Cerebellar cortex (tissue), 1 donor: ENCODE data around the gene MEGF11.
A peak's percentile ranks its signal among the peaks of the same experiment; 100 is the strongest.

Experiments used
- DNase-seq: peaks from one replicate; pipeline ENCODE4 v3.0.0-alpha.2; 2015; ENCODE audit warnings: low spot score

MEGF11 gene

DNA sequence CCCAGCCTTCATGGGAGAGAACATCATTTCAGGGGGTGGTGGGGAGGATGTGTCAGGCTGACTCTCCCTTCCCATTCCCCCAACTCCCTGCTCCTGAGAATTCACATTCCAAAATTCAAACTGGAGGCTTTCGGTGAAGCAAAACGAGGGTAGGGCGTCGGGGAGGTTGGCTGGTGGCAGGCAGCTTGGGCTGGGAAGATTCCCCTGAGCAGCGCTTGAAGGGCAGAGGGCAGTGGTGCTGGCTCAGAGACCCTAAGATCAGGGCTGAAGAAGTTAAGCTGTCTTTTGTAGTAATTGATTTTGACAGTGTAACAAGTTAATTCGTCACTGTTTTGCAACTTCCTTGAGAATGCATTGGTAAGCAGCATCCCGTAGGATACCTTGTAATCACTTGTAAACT, 196.5 kb downstream of the MEGF11 start:
- DNase-seq, result no peak

DNA sequence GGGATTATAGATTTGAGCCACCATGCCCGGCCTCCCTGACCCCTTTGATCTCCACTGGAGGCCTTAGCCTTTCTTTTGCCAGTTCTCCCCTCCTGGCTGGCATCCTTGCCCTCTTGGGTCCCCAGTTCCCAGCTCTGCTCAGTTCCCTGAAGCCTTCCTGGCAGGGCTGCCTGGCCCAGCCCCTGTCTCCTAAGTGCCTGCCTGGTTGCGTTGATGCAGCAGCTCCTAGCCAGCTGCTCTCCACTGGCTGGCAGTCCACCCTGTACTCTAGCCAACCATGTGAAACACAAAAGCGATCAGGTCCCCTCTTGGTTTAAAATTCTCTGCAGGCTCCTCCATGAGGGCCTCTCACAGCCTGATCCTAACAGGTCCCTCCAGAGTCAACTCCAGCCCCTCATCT, 199.6 kb downstream of the MEGF11 start:
- DNase-seq, result no peak

DNA sequence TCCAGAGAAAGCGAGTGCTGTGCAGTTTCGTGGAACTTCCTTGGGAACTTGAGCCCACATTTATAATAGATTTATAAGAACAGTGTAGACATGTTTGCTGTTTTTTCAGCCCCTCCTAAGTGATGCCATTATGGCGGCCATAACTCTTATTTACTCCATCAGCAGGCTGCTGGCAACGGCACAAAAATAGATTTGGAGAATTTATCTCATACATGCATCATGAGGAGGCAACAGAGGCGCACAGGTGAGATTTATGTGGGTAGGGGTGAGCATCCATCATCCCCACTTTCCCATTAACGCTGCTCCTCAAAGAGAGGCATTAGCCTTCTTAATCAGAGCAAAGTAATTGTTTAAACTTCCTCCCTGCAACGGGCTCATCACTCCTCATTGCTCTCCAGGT, 201.7 kb downstream of the MEGF11 start:
- no peak for DNase-seq

DNA sequence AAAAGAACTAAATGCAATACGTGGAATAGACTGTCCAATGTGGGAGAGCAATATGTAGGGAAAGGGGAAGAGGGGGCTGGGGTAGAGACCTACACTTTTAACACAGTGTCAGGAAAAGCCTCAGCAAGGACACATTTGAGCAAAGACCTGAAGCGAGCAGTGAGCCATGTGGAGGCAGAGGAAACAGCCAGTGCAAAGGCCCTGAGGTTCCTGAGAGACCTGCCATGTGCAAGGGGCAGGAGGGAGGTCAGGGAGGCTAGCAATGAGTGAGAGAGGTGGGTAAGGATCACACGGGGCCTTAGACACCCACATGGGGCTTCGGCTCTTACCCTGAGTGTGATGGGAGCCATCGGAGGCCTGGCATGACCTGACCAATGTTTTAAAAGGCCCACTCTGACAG, 203.3 kb downstream of the MEGF11 start:
- DNase-seq, result no peak

DNA sequence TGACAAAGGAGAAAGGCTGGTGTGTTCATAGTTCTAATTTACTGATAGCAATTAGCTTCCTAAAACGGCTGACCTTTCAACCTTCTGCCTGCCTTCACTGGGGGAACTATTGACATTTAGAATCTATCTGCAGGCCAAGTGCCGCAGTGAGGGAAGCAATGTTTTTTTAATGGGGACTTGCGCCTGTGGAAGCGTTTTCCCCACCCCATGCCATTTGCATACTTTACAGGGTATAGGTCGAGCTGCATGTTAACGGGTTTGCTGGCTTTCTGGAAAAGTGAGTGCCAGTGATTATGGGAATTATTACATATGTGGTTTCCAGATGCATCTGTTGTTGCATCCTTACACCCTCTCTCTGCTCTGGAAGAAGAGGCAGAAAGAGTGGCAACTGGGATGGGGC, 204.2 kb downstream of the MEGF11 start:
- DNase-seq, result no peak

DNA sequence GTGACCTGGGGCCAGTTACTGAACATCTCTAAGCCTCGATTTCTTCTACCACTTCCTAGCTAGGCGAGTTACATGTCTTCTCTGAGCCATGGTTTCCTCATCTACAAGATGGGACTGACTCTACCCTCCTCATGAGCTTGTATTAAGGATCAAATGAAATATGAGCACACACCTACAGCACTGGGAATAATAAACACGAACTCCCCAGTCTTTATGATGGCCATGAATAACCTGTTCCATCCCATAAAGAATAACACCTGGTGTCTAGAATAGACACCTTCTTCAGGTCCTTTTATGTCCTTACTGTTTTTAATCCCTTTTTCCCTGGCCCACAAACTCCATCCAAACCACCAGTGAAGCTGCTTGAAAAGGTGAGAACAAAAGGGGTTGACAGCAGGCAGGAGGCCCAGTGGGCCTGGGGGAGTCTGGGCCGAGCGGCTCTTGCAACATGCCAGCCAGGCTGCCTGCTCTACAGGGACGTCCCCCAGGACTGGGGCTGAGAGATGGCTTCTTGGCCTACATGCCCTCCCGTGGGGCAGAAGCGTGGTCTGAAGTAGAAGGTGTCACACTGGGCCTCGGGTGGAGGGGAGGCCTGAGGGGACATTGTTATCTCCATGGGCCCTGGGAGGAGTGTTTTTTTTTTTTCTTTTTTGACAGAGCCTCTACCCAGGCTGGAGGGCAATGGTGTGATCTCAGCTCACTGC, 206.1 kb downstream of the MEGF11 start:
- no peak for DNase-seq

DNA sequence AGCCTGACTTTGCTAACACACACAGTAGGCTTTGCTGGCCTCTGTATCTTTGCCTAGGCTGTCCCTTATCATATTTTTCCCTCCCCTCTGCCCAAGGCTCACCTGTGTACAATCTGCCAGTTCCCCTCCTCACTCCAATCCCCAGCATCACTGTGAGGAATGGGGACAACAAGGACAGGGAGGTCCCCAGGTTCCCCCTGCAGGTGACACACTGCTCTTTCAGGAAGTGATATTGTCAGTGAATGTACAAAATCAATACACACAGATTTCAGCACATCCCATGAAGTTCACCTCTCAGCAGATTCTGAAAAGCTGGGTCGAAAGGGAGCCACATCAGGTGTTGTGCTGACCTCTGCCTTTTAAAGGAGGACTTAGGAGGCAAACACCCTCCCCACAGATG, 206.8 kb downstream of the MEGF11 start:
- peak; percentile 33 for DNase-seq

DNA sequence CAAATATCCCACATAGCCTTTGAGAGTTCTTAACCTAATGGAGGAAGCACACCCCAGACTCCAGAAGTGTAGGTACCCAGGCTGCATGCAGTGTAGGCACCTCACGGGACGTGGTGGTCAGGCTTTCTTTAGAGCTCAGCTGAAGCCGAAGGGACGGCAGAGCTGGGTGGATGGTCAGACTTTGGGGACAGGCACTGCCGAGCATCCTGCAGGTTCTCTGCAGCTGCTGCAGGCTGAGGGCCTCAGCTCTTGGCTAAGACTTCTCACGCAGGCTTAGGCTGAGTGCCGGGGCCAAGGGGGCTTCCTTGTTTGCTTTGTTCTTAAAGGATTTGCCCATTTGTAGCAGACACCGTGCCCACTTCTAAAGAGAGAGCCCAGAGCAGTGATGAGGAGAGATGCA, 207.2 kb downstream of the MEGF11 start:
- no peak for DNase-seq

DNA sequence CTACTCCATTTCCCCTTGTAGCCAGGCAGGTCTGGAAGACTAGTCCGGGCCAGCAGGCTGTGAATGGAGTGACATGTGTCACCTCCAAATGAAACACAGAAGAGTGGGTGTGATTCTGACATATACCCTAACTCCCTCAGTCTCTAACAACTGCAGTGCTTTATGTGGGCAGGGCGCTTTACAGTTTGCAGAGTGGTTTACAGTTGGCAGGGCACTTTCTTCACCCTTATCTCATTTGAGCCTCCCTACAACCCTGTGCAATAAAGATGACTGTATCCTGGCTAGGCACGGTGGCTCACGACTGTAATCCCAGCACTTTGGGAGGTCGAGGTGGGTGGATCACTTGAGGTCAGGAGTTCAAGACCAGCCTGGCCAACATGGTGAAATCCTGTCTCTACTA, 208.0 kb downstream of the MEGF11 start:
- DNase-seq, result no peak

DNA sequence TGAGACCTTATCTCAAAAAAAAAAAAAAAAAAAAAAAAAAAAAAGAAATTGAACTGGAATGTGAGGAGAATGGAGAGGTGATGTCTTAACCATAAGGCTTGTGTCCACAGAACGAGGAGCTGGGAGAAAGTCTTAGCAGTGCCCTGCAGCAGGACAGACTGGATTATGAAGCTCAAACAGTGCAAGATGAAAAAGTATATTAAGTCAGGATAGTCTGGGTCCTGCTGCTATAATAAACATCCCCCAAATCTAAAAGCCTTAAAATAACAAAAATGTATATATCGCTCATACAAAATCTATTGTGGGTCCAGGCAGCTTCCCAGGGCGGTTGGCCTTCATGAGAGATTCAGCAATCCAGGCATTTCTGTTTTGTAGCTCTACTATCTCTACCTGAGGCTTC, 208.7 kb downstream of the MEGF11 start:
- no peak for DNase-seq

DNA sequence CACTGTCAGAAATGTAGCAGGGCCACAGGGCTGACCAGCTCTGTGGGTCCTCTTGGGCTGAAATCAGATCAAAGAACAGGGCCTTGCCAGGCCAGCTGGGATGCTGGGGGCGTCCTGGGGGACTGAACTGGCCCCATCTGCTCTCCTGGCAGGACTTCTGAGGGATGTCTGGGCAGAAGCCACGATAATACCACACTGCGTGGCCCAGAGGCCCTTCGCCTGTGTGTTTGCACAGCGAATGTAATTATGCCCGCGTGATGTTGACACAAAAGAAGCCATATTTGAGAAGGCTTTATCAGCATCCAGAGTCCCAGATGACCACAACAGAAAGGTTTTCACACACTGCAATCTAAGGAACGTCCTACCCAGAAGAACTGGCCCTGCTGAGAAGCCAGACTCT, 210.3 kb downstream of the MEGF11 start:
- peak; percentile 79 for DNase-seq

DNA sequence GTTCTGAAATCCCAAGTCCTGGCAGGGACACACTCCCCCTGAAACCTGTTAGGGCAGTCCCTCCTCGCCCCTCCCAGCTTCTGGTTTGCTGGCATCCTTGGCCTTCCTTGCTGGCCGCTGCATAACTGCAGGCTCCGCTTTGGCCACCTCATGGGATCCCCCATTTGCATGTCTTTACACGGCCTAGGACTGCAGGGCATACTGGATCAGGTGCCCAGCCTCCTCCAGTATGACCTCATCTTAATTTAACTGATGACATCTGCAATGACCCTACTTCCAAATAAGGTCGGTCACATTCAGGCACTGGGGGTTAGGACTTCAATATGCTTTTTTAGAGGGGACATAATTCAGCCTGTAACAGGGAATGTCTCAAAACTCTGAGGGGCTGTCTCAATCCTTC, 210.9 kb downstream of the MEGF11 start:
- DNase-seq, result no peak

DNA sequence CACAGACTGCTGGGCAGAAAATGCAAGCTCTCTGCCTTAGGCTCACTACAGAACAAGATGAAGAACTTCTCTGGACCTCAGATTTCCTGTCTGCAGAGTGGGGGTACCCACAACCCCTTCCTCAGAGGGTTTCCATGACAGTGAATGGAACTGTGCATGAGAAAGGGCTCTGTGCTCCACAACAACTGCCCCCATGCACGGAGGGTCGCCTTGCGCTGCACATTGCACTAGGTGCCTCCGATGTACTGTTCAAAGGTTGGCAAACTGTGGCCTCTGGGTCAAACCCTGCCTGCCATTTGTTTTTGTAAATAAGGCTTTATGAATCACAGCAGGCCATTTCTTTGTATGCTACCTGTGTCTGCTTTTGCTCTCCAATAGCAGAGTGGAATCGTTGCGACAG, 212.3 kb downstream of the MEGF11 start:
- no peak for DNase-seq

DNA sequence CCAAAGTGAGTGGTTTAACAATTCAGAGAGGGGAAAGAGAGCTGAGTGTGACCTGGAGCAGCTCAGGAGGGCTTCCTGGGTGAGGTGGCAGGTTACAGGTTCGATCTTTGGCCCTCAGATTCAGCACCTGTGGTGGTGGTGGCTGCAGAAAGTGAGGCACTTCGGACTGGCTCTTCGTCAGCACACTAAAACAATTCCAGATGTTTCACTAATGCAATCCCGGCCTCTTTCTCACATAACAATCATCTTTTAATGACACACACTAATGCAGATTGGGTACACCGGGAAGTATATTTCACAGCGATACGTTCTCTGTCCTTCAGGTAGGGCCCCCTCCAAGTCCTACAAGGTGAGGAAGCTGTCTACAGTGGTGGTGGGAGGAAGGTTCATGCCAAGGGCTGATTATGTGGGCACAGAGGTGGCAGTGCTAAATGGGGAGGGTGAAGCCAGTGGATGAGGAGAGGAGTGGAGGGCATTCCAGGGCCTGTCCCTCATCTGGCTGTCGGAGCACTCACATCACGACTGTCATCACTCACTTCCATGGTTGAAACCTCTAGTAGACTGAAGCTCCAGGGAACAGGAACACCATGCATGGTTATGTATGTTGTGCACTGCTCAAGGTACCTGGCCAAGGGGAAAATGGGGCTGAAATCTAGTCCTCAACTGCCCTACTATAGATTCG, 213.2 kb downstream of the MEGF11 start:
- DNase-seq, result no peak

DNA sequence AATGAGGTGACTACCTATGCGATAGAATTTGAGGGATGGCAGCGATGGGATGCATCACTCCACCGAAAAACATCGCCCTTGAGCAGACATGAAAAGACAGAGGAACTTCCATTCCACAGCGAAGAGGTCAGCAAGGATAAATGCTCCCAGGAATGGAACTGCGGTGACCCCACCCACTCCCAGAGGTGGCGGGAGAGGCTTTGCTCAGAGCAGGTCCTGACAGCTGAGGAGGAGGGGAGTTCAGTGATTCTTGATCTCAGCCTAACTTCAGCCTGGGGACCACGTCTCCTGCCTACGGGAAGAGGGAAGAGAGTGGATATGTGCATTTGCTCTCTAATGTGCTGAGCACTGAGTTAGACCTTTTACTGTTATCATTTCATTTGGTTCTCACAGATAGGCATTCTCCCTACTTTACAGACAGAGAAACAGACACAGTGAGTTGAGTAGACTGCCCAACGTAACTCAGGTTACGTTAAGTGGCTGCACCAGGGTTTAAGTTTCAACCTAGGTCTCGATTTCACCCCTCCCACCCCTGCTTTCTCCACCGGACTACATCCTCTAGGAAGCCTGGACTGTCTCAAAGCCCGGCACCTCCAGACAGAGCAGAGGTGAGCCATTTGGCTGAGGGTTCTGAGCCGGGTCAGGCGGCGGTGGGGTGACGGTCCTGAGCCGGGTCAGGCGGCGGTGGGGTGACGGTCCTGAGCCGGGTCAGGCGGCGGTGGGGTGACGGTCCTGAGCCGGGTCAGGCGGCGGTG, 214.3 kb downstream of the MEGF11 start:
- no peak for DNase-seq

DNA sequence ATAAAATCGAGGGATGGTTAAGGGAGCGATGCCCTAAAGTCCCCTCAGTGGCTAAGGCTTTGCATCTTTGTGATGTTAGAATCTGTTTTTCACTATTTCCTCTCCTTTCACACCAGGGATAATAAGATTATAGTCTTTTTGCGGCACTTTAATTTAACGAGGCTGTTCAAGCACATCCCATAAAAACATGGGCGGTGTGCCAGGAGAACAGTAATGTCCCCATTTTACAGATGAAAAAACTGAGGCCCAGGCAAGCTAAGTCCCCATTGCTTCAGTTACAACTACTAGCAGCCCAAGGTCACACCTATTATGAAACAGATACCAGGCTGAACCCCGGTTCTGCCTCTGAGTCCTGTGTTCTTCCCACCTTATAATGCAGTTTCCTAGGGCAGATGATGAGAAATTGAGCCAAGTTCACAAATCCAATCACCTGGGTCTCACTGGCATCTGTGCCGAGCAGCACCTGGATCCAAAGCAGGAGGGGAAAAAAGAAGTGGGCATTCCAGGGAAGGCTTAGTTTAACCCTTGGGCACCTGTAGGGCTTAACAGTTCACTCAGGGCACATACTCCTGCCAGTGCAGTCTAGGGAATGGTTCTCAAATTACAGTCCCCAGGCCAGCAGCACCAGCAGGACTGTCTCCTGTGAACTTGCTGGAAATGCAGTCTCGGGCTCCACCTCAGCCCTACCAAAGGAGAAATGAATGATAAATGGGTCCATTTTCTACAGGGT, 215.0 kb downstream of the MEGF11 start:
- DNase-seq, result no peak

DNA sequence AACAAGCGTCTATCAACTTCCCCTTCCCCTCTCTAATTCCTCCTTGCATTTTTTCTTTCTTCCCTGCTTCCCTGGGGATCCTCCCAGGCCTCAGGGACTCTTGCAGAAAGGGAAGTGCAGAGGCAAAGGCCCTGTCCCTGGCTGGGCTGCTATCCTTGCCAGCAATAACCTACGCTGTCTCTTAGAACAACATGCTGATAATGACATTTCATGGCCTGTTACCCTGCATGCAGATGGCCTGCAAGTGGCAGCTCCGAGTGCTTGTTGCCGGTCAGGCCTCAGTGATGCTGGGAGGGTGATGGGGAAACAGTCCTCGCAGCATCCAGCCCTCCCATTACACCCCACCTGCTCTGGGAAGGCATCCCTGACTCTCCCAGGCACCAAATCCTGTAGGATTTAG, 216.7 kb downstream of the MEGF11 start:
- peak; percentile 61 for DNase-seq

DNA sequence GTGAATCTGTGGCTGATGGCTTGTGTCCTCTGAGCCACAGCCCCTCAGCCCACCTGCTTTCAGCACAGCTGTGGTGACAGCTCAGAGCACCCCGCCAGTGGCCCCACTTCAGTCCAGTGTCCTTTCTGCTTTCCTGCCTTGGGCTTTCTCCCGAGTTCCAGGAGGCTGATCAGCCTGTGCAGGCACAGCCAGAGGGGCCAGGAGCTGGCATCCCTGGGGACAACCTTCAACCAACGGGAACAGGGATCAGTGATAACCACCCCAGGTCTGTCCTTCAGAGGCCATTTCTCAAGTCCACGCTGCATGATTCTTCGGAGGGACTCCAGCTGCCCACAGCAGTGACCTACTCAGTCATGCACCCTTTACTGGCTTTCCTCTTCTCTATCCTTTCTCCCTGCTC, 217.6 kb downstream of the MEGF11 start:
- DNase-seq, result no peak

DNA sequence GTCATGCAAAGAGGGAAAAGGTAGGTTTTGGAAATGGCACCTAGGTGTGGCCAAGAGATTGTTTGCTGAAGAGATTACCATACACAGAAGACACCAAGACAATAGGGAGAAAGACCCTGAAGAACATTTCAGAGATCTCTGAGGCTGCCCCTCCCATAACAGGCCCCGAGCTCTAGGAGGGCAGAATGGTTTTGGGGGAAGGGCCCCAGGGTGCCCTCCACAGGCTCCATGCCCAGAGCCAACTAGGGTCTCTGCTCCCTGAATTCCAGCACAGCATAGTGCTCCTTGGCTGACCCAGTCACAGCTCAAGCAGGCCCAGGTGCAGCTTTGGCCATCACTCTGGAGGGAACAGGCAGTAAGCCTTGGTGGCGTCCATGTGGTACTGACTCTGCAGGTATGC, 220.4 kb downstream of the MEGF11 start:
- no peak for DNase-seq

DNA sequence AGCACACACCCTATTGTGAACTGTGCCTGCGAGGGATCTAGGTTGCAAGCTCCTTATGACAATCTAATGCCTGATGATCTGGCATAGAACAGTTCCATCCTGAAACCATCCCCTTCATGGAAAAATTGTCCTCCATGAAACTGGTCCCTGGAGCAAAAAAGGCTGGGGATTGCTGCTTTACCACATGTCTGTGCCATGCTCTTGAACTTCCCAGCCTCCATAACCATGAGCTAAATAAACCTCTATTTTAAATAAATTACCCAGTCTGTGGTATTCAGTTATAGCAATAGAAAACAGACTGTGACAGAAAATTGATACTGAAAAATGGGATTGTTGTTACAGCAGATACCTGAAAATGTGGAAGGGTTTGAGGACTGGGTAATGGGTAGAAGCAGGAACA, 221.5 kb downstream of the MEGF11 start:
- DNase-seq, result no peak

DNA sequence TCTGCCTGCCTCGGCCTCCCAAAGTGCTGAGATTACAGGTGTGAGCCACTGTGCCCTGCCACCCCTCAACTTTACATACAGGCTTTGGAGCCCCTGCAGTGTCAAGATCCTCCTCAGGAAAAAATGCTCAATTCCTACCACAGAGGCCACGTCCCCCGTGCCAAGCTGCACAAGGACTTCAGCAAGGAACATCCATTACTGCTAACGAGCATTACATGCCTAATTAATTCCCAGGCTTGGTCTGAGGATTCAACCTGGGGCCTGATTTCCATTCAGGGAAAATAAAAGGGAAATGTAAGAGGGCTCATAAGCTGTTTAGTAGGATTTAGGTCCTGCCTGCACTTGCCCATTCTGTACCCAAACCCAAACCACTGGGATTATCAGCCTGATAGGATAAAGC, 222.9 kb downstream of the MEGF11 start:
- no peak for DNase-seq

DNA sequence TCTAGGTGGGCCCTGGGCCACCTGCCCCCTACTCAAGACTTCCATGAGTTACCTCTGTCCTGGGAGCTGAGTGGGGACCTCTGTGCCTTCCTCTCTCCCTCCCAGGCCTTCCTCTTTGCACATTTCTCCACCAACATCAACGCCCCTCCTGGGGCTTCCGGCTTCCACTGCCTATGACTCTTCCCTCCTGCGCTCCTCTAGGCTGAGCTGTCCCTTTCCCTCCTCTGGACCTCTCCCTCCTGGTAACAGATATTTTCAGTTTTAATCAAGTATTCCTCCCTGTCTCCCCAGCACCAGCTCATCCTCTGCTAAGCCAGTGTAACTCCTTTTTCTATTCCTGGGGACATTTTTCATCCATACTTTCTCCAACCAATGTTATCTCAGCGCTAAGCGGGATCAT, 223.9 kb downstream of the MEGF11 start:
- no peak for DNase-seq
